H1 (cell line): Measurements from ENCODE around the gene MYH11. TPM values are rescaled to one million over a fixed set of nuclear protein-coding genes. Genes with fewer than 3 reads are reported as not detected.

ENCODE experiments used
- CTCF ChIA-PET: fragments of 300-600 bp; sonication (Branson Sonifier 250); formaldehyde crosslinking; loops from one replicate; lab custom pipeline; 2021; ENCODE audit not compliant: partially characterized antibody; lab: Charles Lee
- POLR2A ChIA-PET: fragments of 300-600 bp; sonication (Branson Sonifier 250); formaldehyde crosslinking; loops from one replicate; lab custom pipeline; 2021; ENCODE audit warnings: inconsistent platforms; ENCODE audit not compliant: partially characterized antibody; lab: Charles Lee
- DNase-seq, 2 experiments: peaks; one replicate each; pipeline versions ENCODE4 v3.0.0 to v3.0.0-alpha.2; 2010 to 2022; ENCODE audit warnings: low spot score in 2 of 2, low read depth in 1 of 2, mixed read lengths in 1 of 2
- FAIRE-seq: peaks from 2 replicates; lab custom pipeline; 2011; peaks lifted over from hg19 to GRCh38; lab: Jason Lieb, UNC
- H2AFZ ChIP-seq: 2 replicates; pipeline ENCODE4 v1.8.1; 2012; ENCODE audit warnings: low read length, inconsistent platforms
- H2AK5ac ChIP-seq: 2 replicates; pipeline ENCODE4 v1.6.1; 2013; ENCODE audit warnings: low read depth, low read length
- H2BK120ac ChIP-seq: replicated peaks from 2 replicates; pipeline ENCODE3; 2013; ENCODE audit warnings: low read depth, low read length, inconsistent platforms
- H2BK12ac ChIP-seq: 2 replicates; pipeline ENCODE4 v1.6.1; 2013; ENCODE audit warnings: low read depth, low read length
- H2BK15ac ChIP-seq: 2 replicates; pipeline ENCODE4 v1.6.1; 2013; ENCODE audit warnings: low read length
- H2BK20ac ChIP-seq: 2 replicates; pipeline ENCODE4 v1.6.1; 2013; ENCODE audit warnings: low read length
- H2BK5ac ChIP-seq: 2 replicates; pipeline ENCODE4 v1.6.1; 2013; ENCODE audit warnings: low read depth, low read length
- H3K14ac ChIP-seq: 2 replicates; pipeline ENCODE4 v1.6.1; 2013; ENCODE audit warnings: inconsistent platforms; ENCODE audit not compliant: insufficient read length
- H3K18ac ChIP-seq: 2 replicates; pipeline ENCODE4 v1.6.1; 2013; ENCODE audit warnings: low read length; ENCODE audit errors: extremely low read depth
- H3K23ac ChIP-seq: 2 replicates; pipeline ENCODE4 v1.6.1; 2013; ENCODE audit warnings: inconsistent platforms; ENCODE audit not compliant: insufficient read length
- H3K23me2 ChIP-seq: 2 replicates; pipeline ENCODE4 v1.6.1; 2013; ENCODE audit warnings: low read depth, low read length
- H3K27ac ChIP-seq: 2 replicates; pipeline ENCODE4 v1.6.1; 2011; ENCODE audit warnings: low read depth, low read length, inconsistent platforms
- H3K27me3 ChIP-seq, 4 experiments: replicated peaks in 1 of 4; 1 replicate in 1 of 4; 2 replicates in 3 of 4; pipeline versions ENCODE4 v1.6.1 to v1.8.1; 2011 to 2013; ENCODE audit warnings: low read length in 3 of 4, mild to moderate bottlenecking in 3 of 4, inconsistent platforms in 2 of 4, mixed read lengths in 2 of 4, moderate library complexity in 1 of 4; ENCODE audit not compliant: control insufficient read depth in 3 of 4, insufficient read depth in 3 of 4; ENCODE audit errors: extremely low read depth in 1 of 4
- H3K36me3 ChIP-seq, 4 experiments: 2 replicates each; pipeline versions ENCODE4 v1.6.1 to v1.8.1; 2011 to 2013; ENCODE audit warnings: mild to moderate bottlenecking in 4 of 4, low read length in 3 of 4, moderate library complexity in 2 of 4, control low read depth in 1 of 4, inconsistent platforms in 1 of 4; ENCODE audit not compliant: insufficient read depth in 4 of 4, control insufficient read depth in 2 of 4
- H3K4ac ChIP-seq: replicated peaks from 2 replicates; pipeline ENCODE3; 2013; ENCODE audit warnings: low read length, low read depth, mixed read lengths, inconsistent platforms; ENCODE audit not compliant: insufficient read length
- H3K4me1 ChIP-seq, 4 experiments: replicated peaks in 1 of 4; 1 replicate in 1 of 4; 2 replicates in 3 of 4; pipeline versions ENCODE4 v1.6.1 to v1.8.1; 2011 to 2013; ENCODE audit warnings: low read length in 3 of 4, inconsistent platforms in 2 of 4, mixed read lengths in 1 of 4; ENCODE audit not compliant: insufficient read depth in 4 of 4, control insufficient read depth in 3 of 4
- H3K4me2 ChIP-seq, 2 experiments: 2 replicates each; pipeline versions ENCODE4 v1.6.1 to v1.8.1; 2011 to 2013; ENCODE audit warnings: low read depth in 2 of 2, low read length in 2 of 2, control low read depth in 1 of 2, inconsistent platforms in 1 of 2, mild to moderate bottlenecking in 1 of 2; ENCODE audit not compliant: insufficient read depth in 1 of 2
- H3K4me3 ChIP-seq, 4 experiments: fragments of 200-600, 300-600 bp in 1 of 4; sonication (generic), shearing (Covaris generic), sonication (Bioruptor Twin) in 1 of 4; 2 replicates each; pipeline versions ENCODE4 v1.5.1 to v1.8.1; 2011 to 2016; ENCODE audit warnings: low read length in 4 of 4, low read depth in 3 of 4, control low read depth in 2 of 4, inconsistent platforms in 2 of 4, mild to moderate bottlenecking in 2 of 4, mixed read lengths in 1 of 4, moderate library complexity in 1 of 4; ENCODE audit not compliant: insufficient read depth in 2 of 4; ENCODE audit errors: extremely low read depth in 1 of 4
- H3K56ac ChIP-seq: replicated peaks from 2 replicates; pipeline ENCODE3; 2013; ENCODE audit warnings: low read depth, mild to moderate bottlenecking, mixed read lengths, low read length, inconsistent platforms; ENCODE audit not compliant: insufficient read length
- H3K79me1 ChIP-seq: 2 replicates; pipeline ENCODE4 v1.6.1; 2013; ENCODE audit warnings: low read depth, low read length, control low read depth
- H3K79me2 ChIP-seq, 2 experiments: 2 replicates each; pipeline versions ENCODE4 v1.6.1 to v1.8.1; 2012 to 2013; ENCODE audit warnings: low read length in 2 of 2, mild to moderate bottlenecking in 2 of 2, inconsistent platforms in 1 of 2; ENCODE audit not compliant: insufficient read depth in 2 of 2, control insufficient read depth in 1 of 2
- H3K9ac ChIP-seq, 4 experiments: replicated peaks in 1 of 4; 1 replicate in 1 of 4; 2 replicates in 3 of 4; pipeline versions ENCODE4 v1.6.1 to v1.8.1; 2011 to 2013; ENCODE audit warnings: low read depth in 3 of 4, low read length in 3 of 4, control low read depth in 2 of 4, mild to moderate bottlenecking in 2 of 4, moderate library complexity in 2 of 4, inconsistent platforms in 1 of 4; ENCODE audit errors: extremely low read depth in 1 of 4
- H3K9me3 ChIP-seq, 2 experiments: 2 replicates each; pipeline versions ENCODE4 v1.6.1 to v1.8.1; 2012 to 2013; ENCODE audit warnings: mild to moderate bottlenecking in 2 of 2, moderate library complexity in 2 of 2, control low read depth in 1 of 2, inconsistent platforms in 1 of 2, low read depth in 1 of 2, low read length in 1 of 2, mixed read lengths in 1 of 2; ENCODE audit not compliant: insufficient read depth in 2 of 2
- H4K20me1 ChIP-seq, 2 experiments: replicated peaks in 1 of 2; 2 replicates each; pipeline versions ENCODE3 to v1.8.1; 2011 to 2013; ENCODE audit warnings: inconsistent platforms in 2 of 2, low read length in 2 of 2, mild to moderate bottlenecking in 1 of 2; ENCODE audit not compliant: insufficient read depth in 2 of 2, control insufficient read depth in 1 of 2
- H4K5ac ChIP-seq: 2 replicates; pipeline ENCODE4 v1.6.1; 2013; ENCODE audit warnings: low read length, low read depth, mixed read lengths, inconsistent platforms; ENCODE audit not compliant: insufficient read length
- H4K8ac ChIP-seq: 2 replicates; pipeline ENCODE4 v1.8.0; 2013; ENCODE audit warnings: mild to moderate bottlenecking, moderate library complexity, low read length, inconsistent platforms; ENCODE audit not compliant: insufficient read depth; ENCODE audit errors: extremely low read depth
- H4K91ac ChIP-seq: replicated peaks from 2 replicates; pipeline ENCODE3; 2013; ENCODE audit warnings: low read length, mixed read lengths, inconsistent platforms; ENCODE audit not compliant: insufficient read length
- CHD1 ChIP-seq: IDR thresholded peaks from 2 replicates; pipeline ENCODE4 v1.6.1; 2012; ENCODE audit warnings: low read depth, low read length, improper control_type of control experiment
- CTBP2 ChIP-seq: IDR thresholded peaks from 2 replicates; pipeline ENCODE4 v1.7.0; 2011; ENCODE audit warnings: borderline replicate concordance, mild to moderate bottlenecking, moderate library complexity, mixed read lengths, low read length; ENCODE audit not compliant: insufficient read depth, insufficient read length
- CTCF ChIP-seq, 3 experiments: IDR thresholded peaks; 1 replicate in 2 of 3; 2 replicates in 1 of 3; pipeline versions ENCODE4 v1.5.1 to v1.6.1; 2011; ENCODE audit warnings: low read length in 3 of 3, mild to moderate bottlenecking in 3 of 3, inconsistent platforms in 2 of 3, low read depth in 1 of 3, moderate library complexity in 1 of 3; ENCODE audit not compliant: insufficient read depth in 1 of 3; ENCODE audit errors: control extremely low read depth in 1 of 3
- HDAC6 ChIP-seq: IDR thresholded peaks from one replicate; pipeline ENCODE4 v1.7.1; 2012; ENCODE audit warnings: low read depth, mild to moderate bottlenecking, inconsistent platforms, low read length, moderate library complexity
- MAX ChIP-seq: IDR thresholded peaks from 2 replicates; pipeline ENCODE4 v1.6.1; 2012; ENCODE audit warnings: inconsistent platforms
- NANOG ChIP-seq: IDR thresholded peaks from 2 replicates; pipeline ENCODE4 v1.6.1; 2011; ENCODE audit warnings: low read length, low read depth, mild to moderate bottlenecking, inconsistent platforms; ENCODE audit not compliant: insufficient read depth, poor library complexity, severe bottlenecking
- RAD21 ChIP-seq, 2 experiments: IDR thresholded peaks in 1 of 2; conservative IDR thresholded peaks in 1 of 2; 2 replicates each; pipeline ENCODE4 v1.6.1; 2011; ENCODE audit warnings: low read depth in 2 of 2, low read length in 2 of 2, improper control_type of control experiment in 1 of 2, inconsistent platforms in 1 of 2, mild to moderate bottlenecking in 1 of 2, moderate library complexity in 1 of 2
- RNF2 ChIP-seq: fragments of 200-900, 300-1000 bp; sonication (generic); IDR thresholded peaks from 2 replicates; pipeline ENCODE4 v1.7.1; 2016; ENCODE audit warnings: borderline replicate concordance, low read depth, mild to moderate bottlenecking, antibody characterized with exemption, low read length; ENCODE audit not compliant: poor library complexity, severe bottlenecking; ENCODE audit errors: missing control alignments
- RXRA ChIP-seq: IDR thresholded peaks from 2 replicates; pipeline ENCODE4 v1.6.1; 2011; ENCODE audit warnings: low read depth, mild to moderate bottlenecking, low read length, moderate library complexity; ENCODE audit not compliant: insufficient read depth
- WGBS, 2 experiments: shearing (Covaris generic) in 1 of 2; methylation state at CpG; one replicate each; pipeline versions ENCODE4 v1.1.6 to v1.1.7; 2013 to 2015; ENCODE audit warnings: low lambda C conversion rate in 2 of 2, mixed read lengths in 2 of 2, inconsistent platforms in 1 of 2, low coverage in 1 of 2, missing lambda C conversion rate in 1 of 2; ENCODE audit not compliant: insufficient replicate concordance in 2 of 2, insufficient coverage in 1 of 2, insufficient read length in 1 of 2; ENCODE audit errors: extremely low coverage in 1 of 2, missing lambda C conversion rate in 1 of 2; 5-methylcytosine and 5-hydroxymethylcytosine counted together
- polyA plus RNA-seq, 7 experiments: library from polyadenylated mRNA; depleted of rRNA in 3 of 7; stranded (reverse) in 5 of 7; unstranded in 2 of 7; fragments of >200 nt in 5 of 7; fragments of 200-250 nt in 2 of 7; gene quantifications; 1 replicate in 5 of 7; 2 replicates in 1 of 7; 4 replicates in 1 of 7; pipeline versions ENCODE4 v1.2.1 to v1.2.3, GENCODE V29; 2011 to 2013; ENCODE audit warnings: missing spikeins in 2 of 7, mixed read lengths in 2 of 7
- total RNA-seq: library from RNA; stranded (reverse); fragmentation: NEBNext Ultra II Directional; extraction: Animal tissue kit (Norgen Biotek cat#: 25700); gene quantifications from 2 replicates; pipeline ENCODE4 v1.2.1, GENCODE V29; 2021

The MYH11 gene
- total and polyA plus RNA-seq, 2 of the 8 experiments (the other 6 are each of a cell fraction or from before 2014, with no cell fraction given), result 0.11 to 0.78 TPM

GRCh38 chr16:15832241-15832640, 24.6 kb downstream of the MYH11 start:
- no peak for FAIRE-seq
- 86% methylated on average over 6 of the region's 6 CpGs; no CpG with 5 or more reads in 1 of the 2 experiments for WGBS, 2 experiments
- no peak overlapping the region for H3K9ac ChIP-seq
- TF ChIP-seq CTCF (IDR thresholded peaks at IDR 0.05; ENCODE audit: control extremely low read depth in 1 of 3, insufficient read depth in 1 of 3, low read depth in 1 of 3, low read length in 3 of 3) (no peak), CHD1 (no peak), RNF2 (no peak), MAX (no peak), RAD21 (IDR thresholded peaks at IDR 0.05 in 1 of 2, conservative IDR thresholded peaks at IDR 0.05 in 1 of 2; ENCODE audit: low read depth in 2 of 2, low read length in 2 of 2) (no peak), HDAC6 (no peak), NANOG (no peak), CTBP2 (no peak), RXRA (no peak)

More at GRCh38 chr16:15832241-15832640, 24.6 kb downstream of the MYH11 start:
- Histone ChIP-seq H3K18ac (no peak overlapping the region), H4K5ac (no peak overlapping the region), H2BK20ac (no peak overlapping the region), H2BK120ac (no peak overlapping the region), H2AFZ (no peak overlapping the region), H3K4ac (no peak overlapping the region), H3K36me3 (no peaks in the 10 kb centered on the region), H2AK5ac (no peak overlapping the region), H3K79me2 (no peaks in the 10 kb centered on the region), H2BK15ac (no peak overlapping the region), H3K23me2 (no peaks in the 10 kb centered on the region), H3K4me3 (no peak overlapping the region), H2BK5ac (no peak overlapping the region), H3K27me3 (no peaks in the 10 kb centered on the region), H3K79me1 (no peaks in the 10 kb centered on the region), H3K4me2 (no peak overlapping the region), H3K4me1 (no peaks in the 10 kb centered on the region), H3K9me3 (no peaks in the 10 kb centered on the region), H2BK12ac (no peak overlapping the region), H4K20me1 (no peaks in the 10 kb centered on the region), H3K56ac (no peak overlapping the region), H3K23ac (no peak overlapping the region), H4K91ac (no peak overlapping the region), H3K27ac (no peak overlapping the region), H3K14ac (no peak overlapping the region), H4K8ac (no peak overlapping the region)
- ChIA-PET POLR2A (interaction anchor here (1.0 kb wide), 1 partner anchor 62 kb away, joined by 3 read pairs; no protein-coding TSS in a partner anchor), CTCF (interaction anchor here (0.6 kb wide), 1 partner anchor 55 kb away, joined by 3 read pairs; no protein-coding TSS in a partner anchor)
- DNase-seq, result no peak
